Measurements from ENCODE around the gene LETM1.

DNA sequence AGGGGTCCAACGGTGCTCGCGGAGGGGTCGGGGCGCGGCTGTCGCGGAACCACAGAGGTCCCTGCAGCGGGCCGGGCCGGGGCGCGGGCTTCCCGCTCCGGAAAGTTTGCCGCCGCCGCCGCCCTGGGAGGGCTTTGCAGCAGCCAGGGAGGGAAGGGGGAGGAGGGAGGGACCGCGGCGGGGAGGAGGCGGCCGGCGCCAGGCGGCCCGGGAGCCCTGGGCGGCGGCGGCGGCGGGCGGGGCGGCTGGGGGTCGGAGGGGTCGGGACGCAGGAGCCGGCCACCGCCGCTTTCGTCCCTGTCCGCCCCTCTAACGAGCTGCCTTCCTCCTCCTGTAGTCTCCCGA lies 62.5 kb downstream of the LETM1 start:
- TF ChIP-seq, protein P1, sequence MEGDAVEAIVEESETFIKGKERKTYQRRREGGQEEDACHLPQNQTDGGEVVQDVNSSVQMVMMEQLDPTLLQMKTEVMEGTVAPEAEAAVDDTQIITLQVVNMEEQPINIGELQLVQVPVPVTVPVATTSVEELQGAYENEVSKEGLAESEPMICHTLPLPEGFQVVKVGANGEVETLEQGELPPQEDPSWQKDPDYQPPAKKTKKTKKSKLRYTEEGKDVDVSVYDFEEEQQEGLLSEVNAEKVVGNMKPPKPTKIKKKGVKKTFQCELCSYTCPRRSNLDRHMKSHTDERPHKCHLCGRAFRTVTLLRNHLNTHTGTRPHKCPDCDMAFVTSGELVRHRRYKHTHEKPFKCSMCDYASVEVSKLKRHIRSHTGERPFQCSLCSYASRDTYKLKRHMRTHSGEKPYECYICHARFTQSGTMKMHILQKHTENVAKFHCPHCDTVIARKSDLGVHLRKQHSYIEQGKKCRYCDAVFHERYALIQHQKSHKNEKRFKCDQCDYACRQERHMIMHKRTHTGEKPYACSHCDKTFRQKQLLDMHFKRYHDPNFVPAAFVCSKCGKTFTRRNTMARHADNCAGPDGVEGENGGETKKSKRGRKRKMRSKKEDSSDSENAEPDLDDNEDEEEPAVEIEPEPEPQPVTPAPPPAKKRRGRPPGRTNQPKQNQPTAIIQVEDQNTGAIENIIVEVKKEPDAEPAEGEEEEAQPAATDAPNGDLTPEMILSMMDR (conservative IDR thresholded peaks at IDR 0.05; ENCODE audit: low read length) = no peak
- no peak for TF ChIP-seq EZH2phosphoT487 (IDR thresholded peaks at IDR 0.05; ENCODE audit: borderline replicate concordance, low read depth, low read length)

All from OCI-LY7 (cell line).